Liver (tissue), 9 donors: ENCODE measurements around the gene MTX1. TPM values are rescaled to one million over a fixed set of nuclear protein-coding genes. Genes with fewer than 3 reads are reported as not detected.
A peak's percentile ranks its signal among the peaks of the same experiment; 100 is the strongest.
"Not testable (repeated sequence)": the region's sequence is repeated elsewhere in the genome, so short reads cannot be mapped to it uniquely, and the experiment has no call there.

Experiments
- DNase-seq: peaks from one replicate; pipeline ENCODE4 v3.0.0-alpha.2; 2017; ENCODE audit warnings: low spot score
- H3K27ac ChIP-seq, 2 donors: one replicate each; pipeline ENCODE4 v1.7.0; 2013; ENCODE audit warnings: inconsistent platforms in 2 of 2, low read length in 2 of 2, control low read depth in 1 of 2, low read depth in 1 of 2, mild to moderate bottlenecking in 1 of 2
- H3K27me3 ChIP-seq, 4 donors: one replicate each; pipeline versions ENCODE4 v1.6.1 to v1.7.0; 2013; ENCODE audit warnings: low read length in 3 of 4, inconsistent platforms in 1 of 4, mild to moderate bottlenecking in 1 of 4, moderate library complexity in 1 of 4; ENCODE audit not compliant: control insufficient read depth in 4 of 4, insufficient read depth in 4 of 4
- H3K36me3 ChIP-seq, 4 donors: one replicate each; pipeline versions ENCODE4 v1.6.1 to v1.7.0; 2013; ENCODE audit warnings: low read length in 3 of 4, mild to moderate bottlenecking in 3 of 4, low read depth in 1 of 4, moderate library complexity in 1 of 4; ENCODE audit not compliant: control insufficient read depth in 4 of 4, insufficient read depth in 3 of 4
- H3K4me1 ChIP-seq, 4 donors: one replicate each; pipeline versions ENCODE4 v1.6.1 to v1.7.0; 2013; ENCODE audit warnings: low read length in 3 of 4, mild to moderate bottlenecking in 3 of 4, moderate library complexity in 1 of 4; ENCODE audit not compliant: control insufficient read depth in 4 of 4, insufficient read depth in 4 of 4
- H3K4me3 ChIP-seq, 3 donors: one replicate each; pipeline versions ENCODE4 v1.6.1 to v1.7.0; 2013; ENCODE audit warnings: low read length in 3 of 3, control low read depth in 1 of 3, low read depth in 1 of 3, mild to moderate bottlenecking in 1 of 3
- H3K9ac ChIP-seq, 2 donors: one replicate each; pipeline ENCODE4 v1.7.0; 2013; ENCODE audit warnings: low read length in 2 of 2, mild to moderate bottlenecking in 2 of 2, moderate library complexity in 2 of 2, control low read depth in 1 of 2, low read depth in 1 of 2
- H3K9me3 ChIP-seq, 4 donors: one replicate each; pipeline versions ENCODE4 v1.6.1 to v1.7.0; 2013; ENCODE audit warnings: low read length in 3 of 4; ENCODE audit not compliant: control insufficient read depth in 4 of 4
- ATF3 ChIP-seq: IDR thresholded peaks from 2 replicates; pipeline ENCODE4 v1.6.1; 2016; ENCODE audit warnings: antibody characterized with exemption
- HNF4G ChIP-seq: IDR thresholded peaks from 2 replicates; pipeline ENCODE4 v1.6.1; 2016; ENCODE audit warnings: antibody characterized with exemption
- JUND ChIP-seq, 2 donors: IDR thresholded peaks; 2 replicates each; pipeline ENCODE4 v1.6.1; 2016; ENCODE audit warnings: antibody characterized with exemption in 2 of 2
- NR2F2 ChIP-seq: IDR thresholded peaks from 2 replicates; pipeline ENCODE4 v1.6.1; 2016; ENCODE audit warnings: antibody characterized with exemption
- RXRA ChIP-seq, 2 donors: IDR thresholded peaks; 2 replicates each; pipeline ENCODE4 v1.6.1; 2017 to 2018; ENCODE audit warnings: antibody characterized with exemption in 2 of 2, mild to moderate bottlenecking in 1 of 2
- YY1 ChIP-seq: IDR thresholded peaks from 2 replicates; pipeline ENCODE4 v1.6.1; 2016; ENCODE audit warnings: antibody characterized with exemption, mild to moderate bottlenecking
- ZBTB33 ChIP-seq: IDR thresholded peaks from 2 replicates; pipeline ENCODE4 v1.6.1; 2016; ENCODE audit warnings: antibody characterized with exemption
- WGBS: extraction: QIAGEN DNeasy Blood & Tissue Kit; methylation state at CpG from one replicate; pipeline ENCODE4 v1.1.7; 2013; 5-methylcytosine and 5-hydroxymethylcytosine counted together
- polyA plus RNA-seq, 2 donors: library from polyadenylated mRNA; stranded (reverse) in 1 of 2; unstranded in 1 of 2; fragments of 200-250 nt in 1 of 2; fragments of >200 nt in 1 of 2; fragmentation: Nextera tagmentation in 1 of 2; extraction: Ambion mirVana in 1 of 2; gene quantifications; one replicate each; pipeline versions ENCODE4 v1.2.1 to v1.2.3, GENCODE V29; 2013 to 2015
- total RNA-seq, 2 donors: library from RNA; depleted of rRNA; stranded (reverse); fragments of >200 nt; gene quantifications; one replicate each; pipeline ENCODE4 v1.2.3, GENCODE V29; 2014
- TF ChIP-seq, protein P1 (sequence below): IDR thresholded peaks from 2 replicates; pipeline ENCODE4 v1.6.1; 2016; ENCODE audit warnings: antibody characterized with exemption
- donor health status: healthy.
- donor health status: healthy.
- donor health status: healthy.
- donor health status: healthy.
- donor health status: healthy.

MTX1 gene
- total and polyA plus RNA-seq, 4 donors = 19.6 to 38.4 (median 28.5) TPM

GRCh38 chr1:155162631-155163030, 45.9 kb upstream of the MTX1 start:
- WGBS = 97% methylated on average over 6 of the region's 6 CpGs
- H3K9me3 ChIP-seq, H3K27me3 ChIP-seq, H3K4me3 ChIP-seq, H3K4me1 ChIP-seq, H3K27ac ChIP-seq, DNase-seq, H3K36me3 ChIP-seq, H3K9ac ChIP-seq: not testable (repeated sequence)

GRCh38 chr1:155163785-155164184, 44.7 kb upstream of the MTX1 start:
- not testable (repeated sequence) for H3K27ac ChIP-seq, H3K27me3 ChIP-seq, H3K36me3 ChIP-seq, H3K9me3 ChIP-seq, H3K4me3 ChIP-seq, DNase-seq, H3K9ac ChIP-seq
- 97% methylated on average over 4 of the region's 4 CpGs for WGBS
- H3K4me1 ChIP-seq = peaks cover 0 to 11% (median 8%) of the 10 kb centered on the region in 4 donors

GRCh38 chr1:155164625-155165024, 43.9 kb upstream of the MTX1 start:
- 92% methylated on average over 11 of the region's 11 CpGs for WGBS
- H3K4me1 ChIP-seq = peaks cover 0 to 11% (median 8%) of the 10 kb centered on the region in 4 donors

GRCh38 chr1:155166051-155166470, 42.4 kb upstream of the MTX1 start:
- peaks cover 0 to 11% (median 8%) of the 10 kb centered on the region in 4 donors for H3K4me1 ChIP-seq

More at GRCh38 chr1:155164625-155165024, 43.9 kb upstream of the MTX1 start:
- DNase-seq, H3K36me3 ChIP-seq, H3K9ac ChIP-seq, H3K4me3 ChIP-seq, H3K9me3 ChIP-seq, H3K27me3 ChIP-seq, H3K27ac ChIP-seq: not testable (repeated sequence)

More at GRCh38 chr1:155166051-155166470, 42.4 kb upstream of the MTX1 start:
- Histone ChIP-seq H3K4me3 (no peak overlapping the region), H3K27me3 (no peaks in the 10 kb centered on the region), H3K27ac (peak overlapping the region; percentile 42 to 45), H3K9me3 (no peaks in the 10 kb centered on the region), H3K36me3 (peaks cover 0 to 11% (median 5%) of the 10 kb centered on the region in 4 donors), H3K9ac (no peak overlapping the region)
- TF ChIP-seq HNF4G (no peak), ATF3 (no peak), NR2F2 (peak; percentile 14), RXRA (IDR thresholded peaks at IDR 0.05) (no peak), YY1 (no peak), JUND (IDR thresholded peaks at IDR 0.05) (no peak), ZBTB33 (no peak)
- TF ChIP-seq, protein P1, sequence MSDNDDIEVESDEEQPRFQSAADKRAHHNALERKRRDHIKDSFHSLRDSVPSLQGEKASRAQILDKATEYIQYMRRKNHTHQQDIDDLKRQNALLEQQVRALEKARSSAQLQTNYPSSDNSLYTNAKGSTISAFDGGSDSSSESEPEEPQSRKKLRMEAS = no peak
- 73% methylated on average over 8 of the region's 8 CpGs for WGBS
- no peak for DNase-seq
